SK-MEL-5 (cell line): ENCODE measurements around the gene IDNK. TPM values are rescaled to one million over a fixed set of nuclear protein-coding genes. Genes with fewer than 3 reads are reported as not detected.

Source experiments
- DNase-seq: peaks from one replicate; pipeline ENCODE4 v3.0.0-alpha.2; 2016; ENCODE audit warnings: low read depth, low spot score
- in situ Hi-C: cut with HindIII; loops from 2 replicates; pipeline ENCODE4 v1.10.0; 2016; ENCODE audit warnings: low sequenced_read_pairs, high pct_unique_total_duplicates, low pct_unique_long_range_greater_than_20kb
- total RNA-seq: library from RNA; depleted of rRNA; stranded (reverse); fragments of >200 nt; shearing (Covaris generic); gene quantifications from 2 replicates; pipeline ENCODE4 v1.2.3, GENCODE V29; 2014

The IDNK gene
- total RNA-seq, 1 experiment from 2014 or later = 5.4 TPM

GRCh38 chr9:83628540-83628939 is 5.6 kb downstream of the IDNK start:
- in situ Hi-C loops = no loop called here
- no peak for DNase-seq

DNA sequence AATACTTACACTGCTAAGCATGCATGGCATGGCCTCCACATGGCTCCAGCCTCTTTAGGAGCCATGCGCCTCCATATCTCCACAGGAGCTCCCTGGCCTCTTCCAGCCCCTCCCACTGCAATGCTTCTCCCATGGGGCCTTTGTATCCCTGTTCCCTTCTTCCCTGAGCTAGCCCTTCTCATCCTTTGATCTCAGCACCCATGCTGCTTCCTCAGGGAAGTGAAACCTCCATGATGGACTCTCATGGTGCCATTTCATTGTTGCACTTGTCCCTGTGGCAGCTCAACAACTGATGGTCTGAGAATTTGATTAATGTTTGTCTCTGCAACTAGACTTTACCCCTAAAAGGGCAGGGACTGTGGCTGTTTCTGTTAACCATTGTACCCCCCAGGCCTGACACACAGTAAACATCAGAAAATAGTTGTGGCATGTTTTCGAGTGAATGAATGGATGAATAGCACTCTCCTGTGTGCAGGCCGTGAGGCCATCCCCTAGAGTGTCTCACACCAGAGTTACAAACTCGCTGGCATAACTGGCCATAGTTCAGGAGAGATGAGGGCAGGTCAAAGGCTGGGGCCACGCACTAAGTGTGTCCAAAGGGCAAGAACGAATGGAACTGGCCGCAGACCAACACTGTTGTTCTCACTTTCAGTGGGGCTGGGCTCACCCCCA is 6.6 kb downstream of the IDNK start:
- no peak for DNase-seq
- in situ Hi-C loops = no loop called here

- in situ Hi-C loops = no loop called here
- no peak for DNase-seq
These were observed 8.1 kb downstream of the IDNK start for GRCh38 chr9:83630938-83631457.

- DNase-seq = no peak
- in situ Hi-C loops = no loop called here
These were observed 10.3 kb downstream of the IDNK start for GRCh38 chr9:83633255-83633654.

DNA sequence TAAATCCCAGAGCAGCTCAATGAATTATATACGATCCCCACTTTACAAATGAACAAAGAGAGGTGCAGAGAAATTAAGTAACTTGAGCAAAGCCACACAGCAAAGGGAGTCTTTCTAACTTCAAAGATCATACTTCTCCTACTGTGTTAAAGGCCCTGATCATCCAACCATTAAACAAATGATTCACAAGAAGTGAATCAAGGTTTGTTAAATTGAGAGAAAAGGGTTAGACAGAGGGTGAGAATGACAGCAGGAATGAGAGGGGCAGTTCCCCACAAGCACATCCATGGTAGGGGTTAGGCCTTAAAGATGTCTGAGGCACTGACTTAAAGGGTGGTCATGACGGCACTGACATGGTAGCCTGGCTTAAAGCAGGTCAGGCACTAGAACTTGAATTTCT is 10.7 kb downstream of the IDNK start:
- in situ Hi-C loops = no loop called here
- DNase-seq = no peak

GRCh38 chr9:83636813-83637212 is 13.9 kb downstream of the IDNK start:
- no peak for DNase-seq

DNA sequence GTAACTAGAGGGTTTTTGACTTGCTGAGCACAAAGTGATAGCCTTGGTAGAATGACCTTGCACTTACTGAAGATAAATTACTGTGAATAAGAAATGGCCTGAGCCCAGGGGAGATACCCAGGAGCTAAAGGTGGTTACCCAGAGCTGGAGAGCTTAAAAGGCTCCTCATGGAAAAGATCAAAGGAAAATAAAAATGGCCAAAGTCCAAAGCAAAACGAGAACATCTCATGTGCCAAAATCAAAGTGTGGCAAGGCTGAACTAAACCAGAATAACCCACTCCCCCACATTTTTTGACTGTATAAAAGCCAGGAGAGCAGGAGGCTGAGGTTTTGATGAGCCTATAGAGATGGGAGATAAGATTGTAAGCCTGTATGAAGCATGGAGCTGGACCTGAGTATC is 14.4 kb downstream of the IDNK start:
- no peak for DNase-seq
- in situ Hi-C loops = no loop called here

More at GRCh38 chr9:83636813-83637212, 13.9 kb downstream of the IDNK start:
- in situ Hi-C loops = no loop called here

GRCh38 chr9:83639266-83639665 is 16.3 kb downstream of the IDNK start:
- in situ Hi-C loops = no loop called here
- DNase-seq = peak; percentile 73

DNA sequence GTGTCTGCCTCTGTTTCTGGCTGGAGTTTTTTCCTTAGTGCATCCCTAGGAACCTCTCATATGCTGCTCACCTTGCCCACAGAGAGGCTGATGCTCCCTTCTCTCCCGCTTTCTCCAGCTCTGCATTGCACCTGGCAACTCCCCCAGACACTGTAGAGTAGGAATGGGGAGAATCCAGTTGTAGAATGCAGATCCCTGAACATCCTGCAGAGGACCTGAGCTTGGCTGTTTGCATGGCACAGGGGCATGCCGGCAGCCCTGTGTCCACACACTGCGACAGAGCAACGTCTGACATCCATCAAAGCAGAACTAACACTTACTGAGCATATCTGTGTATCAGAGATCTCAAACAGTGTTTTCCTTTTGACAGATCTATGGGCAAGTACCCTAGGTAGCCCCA is 19.9 kb downstream of the IDNK start:
- no peak for DNase-seq
- in situ Hi-C loops = no loop called here

DNA sequence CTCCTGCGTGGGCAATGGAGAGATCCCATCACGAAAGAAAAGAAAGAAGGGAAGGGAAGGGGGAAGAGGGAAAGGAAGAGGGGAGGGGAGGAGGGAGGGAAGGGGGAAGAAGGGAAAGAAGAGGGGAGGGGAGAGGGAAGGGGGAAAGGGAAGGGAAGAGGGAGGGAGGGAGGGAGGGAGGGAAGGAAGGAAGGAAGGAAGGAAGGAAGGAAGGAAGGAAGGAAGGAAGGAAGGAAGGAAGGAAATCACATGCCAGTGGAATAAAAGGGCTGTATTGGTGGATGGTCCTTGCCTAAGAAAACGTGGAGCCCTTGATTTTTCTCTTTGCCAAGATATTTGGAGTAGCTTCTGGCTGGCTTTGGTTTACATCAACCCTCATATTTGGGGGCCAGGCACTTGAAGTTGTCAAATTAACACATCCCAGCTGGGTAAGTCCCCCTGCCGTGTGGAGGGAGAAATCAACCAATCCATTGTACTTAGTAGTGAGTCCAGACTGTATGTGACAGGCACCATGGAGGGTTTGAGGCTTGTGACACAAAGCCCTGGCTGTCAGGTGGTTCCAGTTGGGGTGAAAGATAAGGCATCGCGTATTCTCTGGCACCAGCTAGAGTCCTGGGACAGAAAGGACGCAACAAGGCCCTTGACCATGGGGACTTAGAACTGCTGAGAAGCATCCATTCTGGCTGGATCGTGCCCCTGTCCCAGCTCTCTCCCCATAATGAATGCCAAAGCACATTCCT is 23.7 kb downstream of the IDNK start:
- in situ Hi-C loops = no loop called here
- no peak for DNase-seq

DNA sequence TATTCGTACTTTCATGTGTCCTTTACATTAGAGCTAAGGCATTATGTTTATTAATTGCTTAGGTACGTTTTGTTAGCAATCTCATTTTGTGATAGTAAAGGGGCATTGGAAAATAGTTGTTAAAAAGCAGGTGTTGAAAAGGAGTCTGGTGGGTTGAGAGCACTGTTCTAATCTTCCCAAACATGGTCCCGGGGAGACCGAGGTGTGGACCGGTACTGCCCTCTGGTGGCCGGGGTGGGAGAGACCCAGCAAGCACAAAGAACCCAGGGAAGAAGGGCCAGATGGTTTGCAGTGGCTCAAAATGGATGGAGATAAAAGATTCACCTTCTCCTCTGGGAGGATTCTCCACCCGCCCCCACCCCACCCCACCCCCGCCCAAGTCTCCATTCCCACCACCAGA is 26.1 kb downstream of the IDNK start:
- in situ Hi-C loops = no loop called here
- DNase-seq = peak; percentile 74

DNA sequence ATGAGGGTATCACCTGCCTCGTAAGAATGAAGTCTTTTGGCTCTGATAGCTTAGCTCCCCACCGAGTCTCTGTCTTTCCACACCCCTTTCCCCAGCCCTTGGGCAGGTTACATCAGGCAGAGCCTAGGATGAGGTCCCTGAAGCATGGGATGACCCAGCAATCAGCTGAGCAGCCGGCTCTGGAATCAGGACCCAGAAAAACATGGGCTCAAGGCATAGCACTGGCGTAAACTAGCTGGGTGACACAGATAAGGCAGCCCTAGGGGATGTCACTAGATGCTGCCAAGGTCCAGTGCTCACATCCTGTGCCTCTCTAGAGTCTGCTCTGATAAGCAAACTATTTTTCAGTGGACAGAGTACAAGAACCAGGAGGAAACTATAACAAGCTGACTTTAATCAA is 26.6 kb downstream of the IDNK start:
- no peak for DNase-seq
- in situ Hi-C loops = no loop called here

DNA sequence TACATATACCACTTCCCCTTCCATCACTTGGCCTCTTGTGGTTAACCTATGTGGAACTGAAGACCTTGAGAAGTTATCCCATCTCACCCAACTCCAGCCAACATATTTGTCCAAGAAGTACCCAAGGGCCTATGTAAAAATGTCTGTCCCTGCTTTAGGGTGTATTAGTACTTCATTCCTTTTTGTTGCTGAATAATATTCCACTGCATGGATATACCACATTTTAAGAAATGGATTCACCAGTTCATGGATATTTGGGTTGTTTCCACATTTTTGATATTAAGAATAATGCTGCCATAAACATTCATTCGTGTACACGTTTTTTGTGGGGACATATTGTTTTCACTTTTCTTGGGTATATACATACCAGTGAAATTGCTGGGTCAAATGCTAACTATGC is 28.6 kb downstream of the IDNK start:
- in situ Hi-C loops = no loop called here
- DNase-seq = no peak

DNA sequence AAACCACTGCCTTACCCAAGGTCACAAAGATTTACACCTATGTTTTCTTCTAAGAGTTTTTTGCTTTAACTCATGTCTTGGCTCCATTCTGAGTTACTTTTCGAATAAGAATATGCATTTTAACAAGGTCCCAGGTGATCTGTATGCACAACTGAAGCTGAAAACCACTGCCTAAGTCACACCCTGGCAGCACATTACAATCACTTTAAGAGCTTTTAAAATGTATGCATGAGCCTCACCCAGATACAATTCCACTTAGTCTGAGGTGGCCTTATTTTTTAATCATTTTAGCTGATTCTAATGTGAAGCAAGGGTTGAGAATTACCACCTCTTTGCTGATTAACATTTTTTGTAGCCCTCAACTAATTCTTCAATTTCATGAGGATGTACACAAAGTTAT is 29.5 kb downstream of the IDNK start:
- DNase-seq = no peak
- in situ Hi-C loops = no loop called here

GRCh38 chr9:83655433-83655832 is 32.5 kb downstream of the IDNK start:
- in situ Hi-C loops = no loop called here
- no peak for DNase-seq

GRCh38 chr9:83656032-83656680 is 33.2 kb downstream of the IDNK start:
- DNase-seq = no peak
- in situ Hi-C loops = no loop called here

- no peak for DNase-seq
- in situ Hi-C loops = no loop called here
These were observed 34.0 kb downstream of the IDNK start for GRCh38 chr9:83656952-83657351.

GRCh38 chr9:83662933-83663332 is 40.0 kb downstream of the IDNK start:
- DNase-seq = no peak
- in situ Hi-C loops = no loop called here
